ENCODE results near the gene NT5DC3. TPM values are rescaled to one million over a fixed set of nuclear protein-coding genes. Genes with fewer than 3 reads are reported as not detected.

Gene NT5DC3
- total and polyA plus RNA-seq, 8 donors, result 2.6 to 6.4 (median 4.0) TPM

DNA sequence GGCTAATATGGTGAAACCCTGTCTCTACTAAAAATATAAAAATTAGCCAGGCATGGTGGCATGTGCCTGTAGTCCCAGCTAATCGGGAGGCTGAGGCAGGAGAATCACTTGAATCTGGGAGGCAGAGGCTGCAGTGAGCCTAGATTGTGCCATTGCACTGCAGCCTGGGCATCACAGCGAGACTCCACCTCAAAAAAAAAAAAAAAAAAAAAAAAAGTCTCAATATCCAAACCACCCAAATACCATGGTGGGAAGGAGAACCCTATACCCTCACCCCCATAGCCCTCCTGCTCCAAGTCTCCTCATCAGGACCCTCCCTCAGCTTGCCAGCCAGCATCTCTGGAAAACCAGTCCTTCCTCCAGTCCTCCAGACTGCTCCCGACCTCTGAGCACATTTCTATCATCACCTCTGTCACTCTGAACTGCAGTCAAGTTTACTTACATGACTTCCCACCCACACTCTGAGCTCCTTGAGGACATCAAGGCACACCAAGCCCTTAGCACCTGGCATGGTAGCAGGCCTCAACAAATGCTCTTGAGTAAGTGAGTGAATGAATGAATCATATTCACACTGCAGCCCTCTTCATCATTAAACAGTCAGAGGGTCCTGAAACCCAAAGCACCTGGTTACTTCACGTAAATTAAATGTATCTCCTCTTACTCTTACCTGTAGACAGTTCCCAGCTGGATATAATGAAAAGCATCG, 35.2 kb downstream of the NT5DC3 start:
- 93 to 98% methylated on average over 5 of the region's 5 CpGs for WGBS, 2 donors
- no peak for ATAC-seq
- Histone ChIP-seq H3K36me3 (no peaks in the 10 kb centered on the region), H3K27me3 (no peaks in the 10 kb centered on the region), H3K27ac (peak overlapping the region in 1 of 4 donors; percentile 20), H3K4me3 (no peak overlapping the region), H3K4me1 (peaks cover 0 to 12% (median 2%) of the 10 kb centered on the region in 3 donors), H3K9me3 (no peaks in the 10 kb centered on the region)
- TF ChIP-seq, protein P1, sequence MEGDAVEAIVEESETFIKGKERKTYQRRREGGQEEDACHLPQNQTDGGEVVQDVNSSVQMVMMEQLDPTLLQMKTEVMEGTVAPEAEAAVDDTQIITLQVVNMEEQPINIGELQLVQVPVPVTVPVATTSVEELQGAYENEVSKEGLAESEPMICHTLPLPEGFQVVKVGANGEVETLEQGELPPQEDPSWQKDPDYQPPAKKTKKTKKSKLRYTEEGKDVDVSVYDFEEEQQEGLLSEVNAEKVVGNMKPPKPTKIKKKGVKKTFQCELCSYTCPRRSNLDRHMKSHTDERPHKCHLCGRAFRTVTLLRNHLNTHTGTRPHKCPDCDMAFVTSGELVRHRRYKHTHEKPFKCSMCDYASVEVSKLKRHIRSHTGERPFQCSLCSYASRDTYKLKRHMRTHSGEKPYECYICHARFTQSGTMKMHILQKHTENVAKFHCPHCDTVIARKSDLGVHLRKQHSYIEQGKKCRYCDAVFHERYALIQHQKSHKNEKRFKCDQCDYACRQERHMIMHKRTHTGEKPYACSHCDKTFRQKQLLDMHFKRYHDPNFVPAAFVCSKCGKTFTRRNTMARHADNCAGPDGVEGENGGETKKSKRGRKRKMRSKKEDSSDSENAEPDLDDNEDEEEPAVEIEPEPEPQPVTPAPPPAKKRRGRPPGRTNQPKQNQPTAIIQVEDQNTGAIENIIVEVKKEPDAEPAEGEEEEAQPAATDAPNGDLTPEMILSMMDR (IDR thresholded peaks at IDR 0.05), result no peak
- no peak for FAIRE-seq
- intact Hi-C loops (cut with DNase I), result no loop called here
- no peak for DNase-seq

DNA sequence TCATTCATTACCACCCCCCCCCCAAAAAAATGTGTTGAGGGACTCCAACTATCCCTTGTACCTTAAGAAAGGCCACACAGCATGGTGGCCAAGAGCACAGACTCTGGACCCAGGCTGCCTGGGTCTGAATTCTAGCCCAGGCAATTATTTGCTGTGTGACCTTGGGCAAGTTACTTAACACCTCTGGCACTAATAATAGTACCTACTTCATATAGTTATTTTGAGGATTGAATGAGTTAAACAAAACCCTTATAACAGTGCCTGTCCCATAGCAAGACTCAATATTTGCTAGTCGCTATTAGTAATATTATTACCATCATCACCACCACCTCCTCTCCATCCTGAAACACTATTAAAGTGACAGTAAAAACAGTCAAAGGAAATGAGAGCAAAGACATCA, 37.2 kb downstream of the NT5DC3 start:
- WGBS, 2 donors, result 95 to 98% methylated on average over 1 of the region's 1 CpG
- DNase-seq (no peak), ATAC-seq (no peak), FAIRE-seq (no peak)
- no peaks in the 10 kb centered on the region for H3K36me3 ChIP-seq
- H3K4me1 ChIP-seq, result peaks cover 6 to 24% (median 17%) of the 10 kb centered on the region in 3 donors
- H3K4me3 ChIP-seq, result no peak overlapping the region
- intact Hi-C loops (cut with DNase I), result no loop called here
- no peak overlapping the region for H3K27ac ChIP-seq
- no peaks in the 10 kb centered on the region for H3K9me3 ChIP-seq
- TF ChIP-seq, protein P1 (IDR thresholded peaks at IDR 0.05), result no peak
- H3K27me3 ChIP-seq, result no peaks in the 10 kb centered on the region

DNA sequence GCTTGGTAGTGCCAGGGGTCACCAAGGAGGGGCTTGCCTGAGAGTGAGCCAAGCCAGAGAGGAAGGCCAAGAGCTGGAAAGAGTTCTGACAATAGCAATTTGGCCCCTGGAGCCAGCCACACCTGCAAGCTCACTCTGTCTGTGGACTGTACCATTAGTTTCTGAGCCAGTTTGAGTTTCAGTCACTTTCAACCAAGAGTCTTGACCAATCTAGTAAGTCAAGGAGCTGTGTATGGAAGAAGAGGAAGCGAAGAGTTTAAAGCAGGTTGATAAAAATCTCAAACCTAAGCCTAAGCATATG, 38.5 kb downstream of the NT5DC3 start:
- no peak overlapping the region for H3K4me3 ChIP-seq
- no peak for FAIRE-seq
- no peak for ATAC-seq
- intact Hi-C loops (cut with DNase I), result no loop called here
- peaks cover 6 to 24% (median 17%) of the 10 kb centered on the region in 3 donors for H3K4me1 ChIP-seq
- no peak overlapping the region for H3K27ac ChIP-seq
- no peaks in the 10 kb centered on the region for H3K27me3 ChIP-seq
- 93 to 100% methylated on average over 1 of the region's 1 CpG for WGBS, 2 donors
- no peak for DNase-seq
- TF ChIP-seq, protein P1 (IDR thresholded peaks at IDR 0.05), result no peak
- no peaks in the 10 kb centered on the region for H3K9me3 ChIP-seq
- no peaks in the 10 kb centered on the region for H3K36me3 ChIP-seq

DNA sequence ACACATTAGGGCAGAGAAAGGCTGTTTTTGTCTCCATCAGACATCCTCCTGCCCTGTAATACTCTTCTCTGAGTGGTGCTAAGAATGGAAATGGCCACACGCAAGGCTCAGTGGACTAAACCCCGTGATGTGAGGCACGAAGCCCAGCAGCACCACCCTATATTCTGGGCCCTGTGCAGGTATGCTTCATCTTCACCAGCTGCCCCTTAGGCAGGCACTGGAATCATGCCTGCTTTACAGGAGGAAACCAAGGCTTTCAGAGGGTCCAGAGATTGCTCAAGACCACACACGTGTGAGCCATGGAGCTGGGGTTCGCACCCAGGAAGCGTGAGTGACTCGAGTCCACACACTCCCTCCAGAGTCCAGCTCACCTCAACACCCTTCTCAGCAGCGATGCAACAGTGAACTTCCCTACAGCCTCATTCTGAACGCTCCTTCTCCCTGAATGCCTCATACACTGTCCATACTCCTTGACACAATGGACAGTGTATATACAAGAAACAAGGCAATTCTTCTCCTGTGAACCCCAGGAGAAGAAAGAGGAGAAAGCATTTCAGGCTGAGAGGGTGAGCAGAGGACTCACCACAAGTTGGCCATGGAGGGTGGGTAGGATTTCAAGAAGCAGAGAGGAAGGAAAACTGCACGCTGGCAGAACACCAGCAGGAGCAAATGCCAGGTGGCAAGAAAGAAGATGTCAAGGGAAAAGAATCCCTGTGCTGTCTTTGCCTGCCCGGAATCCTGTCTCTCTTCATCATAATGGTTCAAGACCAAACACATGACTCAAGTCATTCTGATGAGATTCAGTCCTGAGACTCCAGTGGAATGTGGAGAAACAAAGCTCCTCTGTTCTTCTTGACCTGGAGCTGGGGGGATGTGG, 39.1 kb downstream of the NT5DC3 start:
- 93 to 98% methylated on average over 11 of the region's 11 CpGs for WGBS, 2 donors
- H3K9me3 ChIP-seq, result no peaks in the 10 kb centered on the region
- FAIRE-seq, result no peak
- intact Hi-C loops (cut with DNase I), result no loop called here
- TF ChIP-seq, protein P1 (IDR thresholded peaks at IDR 0.05), result no peak
- H3K27ac ChIP-seq, result no peak overlapping the region
- no peaks in the 10 kb centered on the region for H3K27me3 ChIP-seq
- DNase-seq, result no peak
- ATAC-seq, result no peak
- H3K4me1 ChIP-seq, result peaks cover 6 to 24% (median 17%) of the 10 kb centered on the region in 3 donors
- no peaks in the 10 kb centered on the region for H3K36me3 ChIP-seq
- no peak overlapping the region for H3K4me3 ChIP-seq
